Endodermal cell (in vitro differentiated cells): Measurements from ENCODE around the gene TAT. TPM values are rescaled to one million over a fixed set of nuclear protein-coding genes. Genes with fewer than 3 reads are reported as not detected.

Experiments used
- DNase-seq: peaks from one replicate; pipeline ENCODE4 v3.0.0-alpha.2; 2017
- H3K27ac ChIP-seq: 2 replicates; pipeline ENCODE4 v1.5.1; 2013; ENCODE audit warnings: mild to moderate bottlenecking, low read depth, low read length, moderate library complexity
- H3K27me3 ChIP-seq: 2 replicates; pipeline ENCODE4 v1.6.1; 2013; ENCODE audit warnings: mild to moderate bottlenecking, low read length, moderate library complexity; ENCODE audit not compliant: insufficient read depth, control insufficient read depth, poor library complexity, severe bottlenecking
- H3K36me3 ChIP-seq: 2 replicates; pipeline ENCODE4 v1.7.0; 2013; ENCODE audit warnings: mild to moderate bottlenecking, low read length, moderate library complexity; ENCODE audit not compliant: control insufficient read depth, insufficient read depth
- H3K4me1 ChIP-seq: one replicate; pipeline ENCODE4 v1.7.0; 2013; ENCODE audit warnings: low read length; ENCODE audit not compliant: control insufficient read depth, insufficient read depth
- H3K4me3 ChIP-seq: 2 replicates; pipeline ENCODE4 v1.5.1; 2013; ENCODE audit warnings: mild to moderate bottlenecking, low read length, moderate library complexity
- H3K9ac ChIP-seq: 2 replicates; pipeline ENCODE4 v1.6.1; 2013; ENCODE audit warnings: mild to moderate bottlenecking, low read length, moderate library complexity; ENCODE audit not compliant: poor library complexity, severe bottlenecking; ENCODE audit errors: extremely low read depth
- H3K9me3 ChIP-seq: 2 replicates; pipeline ENCODE4 v1.6.1; 2013; ENCODE audit warnings: mild to moderate bottlenecking, low read length, moderate library complexity; ENCODE audit not compliant: control insufficient read depth
- H3K27ac Mint-ChIP-seq: 2 replicates; pipeline ENCODE4 v1.8.0; 2020; ENCODE audit warnings: mixed read lengths
- H3K27me3 Mint-ChIP-seq: 2 replicates; pipeline ENCODE4 v1.8.0; 2021; ENCODE audit warnings: mild to moderate bottlenecking, mixed read lengths; ENCODE audit not compliant: insufficient read depth
- H3K36me3 Mint-ChIP-seq: 2 replicates; pipeline ENCODE4 v1.8.0; 2020; ENCODE audit warnings: low read depth, mixed read lengths
- H3K4me1 Mint-ChIP-seq: 2 replicates; pipeline ENCODE4 v1.8.0; 2020; ENCODE audit warnings: mixed read lengths
- H3K4me3 Mint-ChIP-seq: 2 replicates; pipeline ENCODE4 v1.8.0; 2020; ENCODE audit warnings: mild to moderate bottlenecking, moderate library complexity, mixed read lengths
- H3K9me3 Mint-ChIP-seq: 2 replicates; pipeline ENCODE4 v1.8.0; 2020; ENCODE audit warnings: mild to moderate bottlenecking, mixed read lengths
- WGBS, 2 experiments: methylation state at CpG; one replicate each; pipeline versions ENCODE4 v1.1.5 to v1.1.7; 2013; ENCODE audit warnings: missing lambda C conversion rate in 2 of 2, mixed read lengths in 1 of 2; ENCODE audit not compliant: insufficient coverage in 1 of 2, insufficient read length in 1 of 2; 5-methylcytosine and 5-hydroxymethylcytosine counted together
- long read RNA-seq, 4 experiments: library from polyadenylated mRNA in 2 of 4; library from RNA in 1 of 4; library from capped mRNA in 1 of 4; stranded (forward) in 3 of 4; unstranded in 1 of 4; transcript quantifications; one replicate each; pipeline ENCODE4 v2.0.0, GENCODE V29; 2020 to 2021; ENCODE audit warnings: inconsistent platforms in 1 of 4
- polyA plus RNA-seq, 2 experiments: library from polyadenylated mRNA; stranded (reverse); fragments of 50-300 nt; gene quantifications; one replicate each; pipeline ENCODE4 v1.2.3, GENCODE V29; 2013
- total RNA-seq, 2 donors: library from RNA; stranded (reverse); fragmentation: NEBNext Ultra II Directional in 1 of 2; extraction: Animal tissue kit (Norgen Biotek cat#: 25700) in 1 of 2; gene quantifications; 2 replicates in 1 of 2; 3 replicates in 1 of 2; pipeline ENCODE4 v1.2.1, GENCODE V29; 2021
- TF ChIP-seq, protein P1 (sequence below): fragments of 200-600 bp; sonication (generic); conservative IDR thresholded peaks from 2 replicates; pipeline ENCODE4 v1.5.0; 2021; ENCODE audit warnings: antibody characterized with exemption, mild to moderate bottlenecking

TAT gene
- under 1 TPM in 1 of 2 donors, not detected in 1; 0.07 TPM for total RNA-seq
- not detected for polyA plus RNA-seq (2013, experiment 1 of 2)
- not detected for polyA plus RNA-seq (2013, experiment 2 of 2)
- long read RNA-seq, experiment 1 = 0 reads
- long read RNA-seq, experiment 2 = 0 reads
- long read RNA-seq, experiment 3, partial matches to known transcripts = 0 of 1 reads
- long read RNA-seq, experiment 3, other reads (novel, unspliced or antisense) = 0 of 1 reads
- long read RNA-seq, experiment 4 = 0 reads

DNA sequence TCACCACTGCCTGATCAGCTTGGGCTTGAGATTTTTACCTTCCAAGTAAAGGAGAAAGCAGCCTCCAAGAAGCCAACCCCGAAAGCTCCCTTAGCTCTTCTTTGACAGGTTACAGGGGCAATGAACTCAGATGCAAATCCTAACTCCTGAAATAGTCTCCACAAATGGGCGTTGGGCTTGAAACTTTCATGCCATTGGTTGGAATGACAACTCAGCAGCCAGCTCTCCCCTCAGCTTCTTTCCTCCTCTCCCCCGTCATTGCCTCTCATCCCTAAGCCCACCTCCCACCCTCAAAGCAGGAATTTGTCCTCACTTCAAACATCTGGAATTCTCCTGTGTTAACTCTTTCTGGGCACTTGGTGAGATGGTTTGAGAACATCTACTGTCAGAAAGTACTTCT lies at the start of gene TAT:
TSS of gene TAT (minus strand) at position 122 of the 400 bp plus-strand sequence. CDS start 677 bp downstream, outside the sequence.
- Mint-ChIP-seq H3K4me1 (peaks cover 4% of the 10 kb centered on the region), H3K27me3 (peaks cover 22% of the 10 kb centered on the region), H3K4me3 (no peak within 1 kb of the TSS), H3K27ac (no peak within 1 kb of the TSS), H3K9me3 (no peaks in the 10 kb centered on the region), H3K36me3 (no peaks in the 10 kb centered on the region)
- 46 to 55% methylated on average over 2 to 3 of the region's 3 CpGs for WGBS, 2 experiments
- no peak within 1 kb of the TSS for H3K9ac ChIP-seq
- peak; percentile 49 for DNase-seq
- H3K36me3 ChIP-seq = no peaks in the 10 kb centered on the region
- no peak within 1 kb of the TSS for H3K27ac ChIP-seq
- H3K9me3 ChIP-seq = no peaks in the 10 kb centered on the region
- peaks cover 8% of the 10 kb centered on the region for H3K27me3 ChIP-seq
- TF ChIP-seq, protein P1, sequence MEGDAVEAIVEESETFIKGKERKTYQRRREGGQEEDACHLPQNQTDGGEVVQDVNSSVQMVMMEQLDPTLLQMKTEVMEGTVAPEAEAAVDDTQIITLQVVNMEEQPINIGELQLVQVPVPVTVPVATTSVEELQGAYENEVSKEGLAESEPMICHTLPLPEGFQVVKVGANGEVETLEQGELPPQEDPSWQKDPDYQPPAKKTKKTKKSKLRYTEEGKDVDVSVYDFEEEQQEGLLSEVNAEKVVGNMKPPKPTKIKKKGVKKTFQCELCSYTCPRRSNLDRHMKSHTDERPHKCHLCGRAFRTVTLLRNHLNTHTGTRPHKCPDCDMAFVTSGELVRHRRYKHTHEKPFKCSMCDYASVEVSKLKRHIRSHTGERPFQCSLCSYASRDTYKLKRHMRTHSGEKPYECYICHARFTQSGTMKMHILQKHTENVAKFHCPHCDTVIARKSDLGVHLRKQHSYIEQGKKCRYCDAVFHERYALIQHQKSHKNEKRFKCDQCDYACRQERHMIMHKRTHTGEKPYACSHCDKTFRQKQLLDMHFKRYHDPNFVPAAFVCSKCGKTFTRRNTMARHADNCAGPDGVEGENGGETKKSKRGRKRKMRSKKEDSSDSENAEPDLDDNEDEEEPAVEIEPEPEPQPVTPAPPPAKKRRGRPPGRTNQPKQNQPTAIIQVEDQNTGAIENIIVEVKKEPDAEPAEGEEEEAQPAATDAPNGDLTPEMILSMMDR = no peak
- H3K4me3 ChIP-seq = no peak within 1 kb of the TSS
- peaks cover 5% of the 10 kb centered on the region for H3K4me1 ChIP-seq

DNA sequence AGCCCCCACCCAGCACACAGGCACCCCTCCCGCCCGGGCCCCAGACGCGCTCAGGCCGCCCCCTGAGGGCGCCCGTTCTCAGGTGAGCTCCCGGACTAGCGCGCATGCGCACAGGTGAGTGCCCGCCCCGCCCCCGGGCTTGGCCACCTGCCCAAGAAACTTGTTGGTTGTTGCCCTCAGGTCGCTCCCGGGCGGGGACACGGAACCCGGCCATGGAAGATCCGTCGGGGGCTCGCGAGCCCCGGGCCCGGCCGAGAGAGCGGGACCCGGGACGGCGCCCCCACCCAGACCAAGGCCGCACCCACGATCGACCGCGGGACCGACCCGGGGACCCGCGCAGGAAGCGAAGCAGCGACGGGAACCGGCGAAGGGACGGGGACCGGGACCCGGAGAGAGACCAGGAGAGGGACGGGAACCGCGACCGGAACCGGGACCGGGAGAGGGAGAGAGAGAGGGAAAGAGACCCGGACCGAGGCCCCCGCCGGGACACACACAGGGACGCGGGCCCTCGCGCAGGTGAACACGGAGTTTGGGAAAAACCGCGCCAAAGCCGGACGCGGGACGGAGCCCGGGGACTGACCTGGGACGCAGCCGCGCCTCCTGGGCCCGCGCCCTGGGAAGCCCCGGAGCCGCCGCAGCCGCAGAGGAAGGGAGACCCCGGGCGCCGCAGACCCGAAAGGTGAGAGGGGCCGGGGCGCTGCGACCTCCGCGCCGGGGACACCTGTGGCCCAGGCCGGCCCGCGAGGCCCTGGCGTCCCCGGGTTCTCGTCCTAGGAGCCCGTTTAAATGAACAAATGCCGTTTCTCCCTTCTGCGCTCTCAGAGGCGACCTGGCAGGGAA lies 49.3 kb upstream of the TAT start, which contains the start of gene MARVELD3:
TSS of gene MARVELD3 (plus strand) at position 167 of the 840 bp plus-strand sequence. CDS start at position 213, 46 bp downstream.
- Mint-ChIP-seq H3K4me3 (peak within 1 kb of the TSS; percentile 73), H3K4me1 (peaks cover 6% of the 10 kb centered on the region), H3K27ac (no peak within 1 kb of the TSS), H3K27me3 (peaks cover under 1% of the 10 kb centered on the region), H3K36me3 (peaks cover 19% of the 10 kb centered on the region), H3K9me3 (no peaks in the 10 kb centered on the region)
- Histone ChIP-seq H3K4me3 (peak within 1 kb of the TSS; percentile 77), H3K9me3 (no peaks in the 10 kb centered on the region), H3K4me1 (no peaks in the 10 kb centered on the region), H3K27ac (no peak within 1 kb of the TSS), H3K27me3 (peaks cover 44% of the 10 kb centered on the region), H3K9ac (no peak within 1 kb of the TSS), H3K36me3 (no peaks in the 10 kb centered on the region)
- TF ChIP-seq, protein P1 = peak; percentile 49
- 2% methylated on average over 35 to 98 of the region's 98 CpGs for WGBS, 2 experiments
- DNase-seq = peak; percentile 97

DNA sequence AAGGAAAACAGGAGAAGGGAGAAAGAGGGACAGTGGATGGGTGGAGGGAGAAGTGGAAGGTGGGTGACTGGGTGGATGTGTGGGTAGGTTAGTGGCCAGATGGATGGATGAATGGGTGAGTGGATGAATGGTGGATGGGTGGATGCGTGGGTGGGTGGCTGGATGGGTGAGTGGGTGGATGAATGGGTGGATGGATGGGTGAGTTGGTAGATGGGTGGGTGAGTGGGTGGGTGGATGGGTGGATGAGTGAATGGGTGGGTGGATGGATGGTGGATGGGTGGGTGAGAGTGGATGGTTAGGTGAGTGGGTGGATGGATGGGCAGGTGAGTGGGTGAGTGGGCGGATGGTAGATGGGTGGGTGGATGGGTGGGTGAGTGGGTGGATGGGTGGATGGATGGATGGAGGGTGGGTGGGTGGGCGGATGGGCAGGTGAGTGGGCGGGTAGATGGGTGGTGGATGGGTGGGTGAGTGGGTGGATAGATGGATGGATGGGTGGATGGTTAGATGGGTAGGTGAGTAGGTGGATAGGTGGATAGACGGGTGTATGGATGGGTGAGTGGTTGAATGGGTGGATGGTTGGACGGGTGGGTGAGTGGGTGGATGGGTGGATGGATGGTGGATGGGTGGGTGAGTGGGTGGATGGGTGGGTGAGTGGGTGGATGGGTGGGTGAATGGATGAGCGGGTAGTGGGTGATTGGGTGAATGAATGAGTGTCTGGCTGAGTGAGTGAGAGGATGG lies 48.4 kb upstream of the TAT start:
- peak overlapping the region; percentile 77 for H3K4me3 ChIP-seq
- peaks cover 6% of the 10 kb centered on the region for H3K4me1 Mint-ChIP-seq
- no peak overlapping the region for H3K27ac Mint-ChIP-seq
- no peak overlapping the region for H3K9ac ChIP-seq
- H3K27ac ChIP-seq = no peak overlapping the region
- TF ChIP-seq, protein P1 = no peak
- peaks cover 51% of the 10 kb centered on the region for H3K27me3 ChIP-seq
- H3K9me3 Mint-ChIP-seq = no peaks in the 10 kb centered on the region
- DNase-seq = no peak
- H3K4me1 ChIP-seq = no peaks in the 10 kb centered on the region
- 87 to 88% methylated on average over 1 to 5 of the region's 7 CpGs for WGBS, 2 experiments
- no peaks in the 10 kb centered on the region for H3K36me3 ChIP-seq
- peak overlapping the region; percentile 73 for H3K4me3 Mint-ChIP-seq
- H3K36me3 Mint-ChIP-seq = peaks cover 14% of the 10 kb centered on the region
- H3K27me3 Mint-ChIP-seq = peaks cover 7% of the 10 kb centered on the region
- no peaks in the 10 kb centered on the region for H3K9me3 ChIP-seq
